Stimulated activated naive CD8-positive, alpha-beta T cell treated with anti-CD3 and anti-CD28 coated beads, Interleukin-15, amount 100 ng/mL, for 72 hours (primary cell): ENCODE data around the gene RAP1GAP2.
"Not testable (repeated sequence)": the region's sequence is repeated elsewhere in the genome, so short reads cannot be mapped to it uniquely, and the experiment has no call there.

Experiments
- ATAC-seq: fragments of 150-1000 bp; cut with Tn5 transposase; 2 replicates; pipeline ENCODE4 v1.10.0; 2021; ENCODE audit warnings: mild to moderate bottlenecking, moderate library complexity
- DNase-seq, 2 donors: peaks; one replicate each; pipeline ENCODE4 v3.0.0; 2021 to 2022
- H3K27ac Mint-ChIP-seq, 2 donors: one replicate each; pipeline ENCODE4 v1.8.0; 2022; ENCODE audit warnings: mild to moderate bottlenecking in 2 of 2, mixed read lengths in 2 of 2, moderate library complexity in 2 of 2
- H3K27me3 Mint-ChIP-seq: one replicate; pipeline ENCODE4 v1.8.0; 2022; ENCODE audit warnings: mixed read lengths
- H3K4me1 Mint-ChIP-seq: one replicate; pipeline ENCODE4 v1.8.0; 2022; ENCODE audit warnings: mild to moderate bottlenecking, mixed read lengths
- H3K4me3 Mint-ChIP-seq, 2 donors: one replicate each; pipeline ENCODE4 v1.8.0; 2022; ENCODE audit warnings: mild to moderate bottlenecking in 2 of 2, mixed read lengths in 2 of 2, moderate library complexity in 1 of 2
- H3K9me3 Mint-ChIP-seq, 2 donors: one replicate each; pipeline ENCODE4 v1.8.0; 2022; ENCODE audit warnings: mixed read lengths in 2 of 2

RAP1GAP2 gene

DNA sequence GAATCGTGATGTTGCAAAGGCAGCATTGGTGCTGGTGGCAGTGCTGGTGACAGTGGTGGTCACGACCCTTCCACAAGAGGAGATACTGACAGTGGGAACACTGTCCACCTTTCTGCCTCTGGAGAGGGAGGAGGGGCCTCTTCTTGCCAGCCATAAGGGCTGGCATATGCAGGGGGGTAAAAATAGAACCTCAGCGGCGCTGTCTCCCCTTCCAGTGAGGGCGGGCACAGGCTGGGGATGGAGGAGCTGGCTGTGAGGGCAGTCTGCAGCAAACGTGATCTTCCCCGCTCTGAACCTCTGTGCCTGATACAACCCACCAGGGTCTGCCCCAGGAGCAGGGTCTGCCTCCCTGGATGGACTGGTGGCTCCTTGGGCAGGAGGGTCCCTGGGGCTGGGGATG is 3.4 kb downstream of the RAP1GAP2 start:
- Mint-ChIP-seq H3K4me3 (no peak overlapping the region), H3K27me3 (peaks cover 56% of the 10 kb centered on the region), H3K27ac (no peak overlapping the region), H3K4me1 (peaks cover 50% of the 10 kb centered on the region), H3K9me3 (no peaks in the 10 kb centered on the region)
- ATAC-seq (no peak), DNase-seq (no peak)

DNA sequence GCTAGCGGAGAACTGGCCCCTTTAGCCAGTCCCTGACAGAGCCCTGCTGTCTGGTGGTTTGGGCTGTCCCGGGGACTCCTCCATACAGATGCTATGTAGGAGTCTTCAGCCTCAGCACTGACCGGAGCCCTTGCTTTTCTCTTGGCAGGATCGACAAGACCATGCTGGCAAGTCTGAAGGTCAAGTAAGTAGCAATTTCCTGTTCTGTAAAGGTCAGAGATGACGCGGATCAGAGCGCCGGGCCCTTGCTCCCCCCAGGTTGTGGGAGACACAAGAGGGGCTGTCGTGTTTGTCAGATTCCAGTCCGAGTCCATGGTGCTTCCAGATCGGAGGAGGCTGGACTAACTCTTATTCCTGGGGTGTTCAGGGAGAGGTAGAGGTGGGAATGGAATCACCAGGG is 4.1 kb downstream of the RAP1GAP2 start:
- no peak for DNase-seq
- peaks cover 43% of the 10 kb centered on the region for H3K4me1 Mint-ChIP-seq
- peaks cover 50% of the 10 kb centered on the region for H3K27me3 Mint-ChIP-seq
- no peak overlapping the region for H3K4me3 Mint-ChIP-seq
- no peak overlapping the region for H3K27ac Mint-ChIP-seq
- no peak for ATAC-seq
- H3K9me3 Mint-ChIP-seq = no peaks in the 10 kb centered on the region

DNA sequence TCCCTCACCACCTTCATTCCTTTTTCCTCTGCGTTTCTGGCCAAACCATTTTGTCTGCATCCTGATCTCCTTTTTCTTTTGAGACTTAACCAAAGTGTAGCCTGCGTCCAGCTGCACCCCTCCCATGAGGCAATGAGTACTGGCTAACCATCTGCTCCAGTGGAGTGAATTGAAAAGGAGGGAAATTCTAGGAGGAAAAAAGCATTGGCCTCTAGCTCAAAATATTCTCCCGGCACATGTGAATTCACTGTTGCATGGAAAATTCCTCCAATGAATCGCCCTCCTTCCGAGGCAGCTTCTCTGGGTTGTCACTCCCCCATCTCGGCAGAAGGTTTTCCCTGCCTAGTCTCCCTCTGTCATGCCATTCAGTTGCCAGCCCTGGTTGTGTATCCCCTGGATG is 5.6 kb downstream of the RAP1GAP2 start:
- H3K4me3 Mint-ChIP-seq = no peak overlapping the region
- ATAC-seq = no peak
- peaks cover 28% of the 10 kb centered on the region for H3K4me1 Mint-ChIP-seq
- no peak overlapping the region for H3K27ac Mint-ChIP-seq
- no peak for DNase-seq
- H3K9me3 Mint-ChIP-seq = no peaks in the 10 kb centered on the region
- peaks cover 41% of the 10 kb centered on the region for H3K27me3 Mint-ChIP-seq

DNA sequence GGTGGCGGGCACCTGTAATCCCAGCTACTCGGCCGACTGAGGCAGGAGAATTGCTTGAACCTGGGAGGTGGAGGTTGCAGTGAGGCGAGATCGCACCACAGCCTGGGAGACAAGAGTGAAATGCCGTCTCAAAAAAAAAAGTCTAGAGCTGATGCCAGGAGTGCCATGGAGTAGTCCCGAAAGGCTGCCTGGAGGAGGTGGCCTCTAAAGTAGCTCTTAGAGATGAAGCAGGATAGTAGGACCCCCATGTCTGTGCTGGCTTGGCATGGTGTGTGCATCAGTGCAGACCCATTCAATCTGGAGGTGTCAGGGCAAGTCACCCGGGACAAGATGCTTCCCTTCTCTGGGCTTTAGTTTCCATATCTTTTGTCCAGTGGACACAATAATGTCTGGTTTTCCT is 6.3 kb downstream of the RAP1GAP2 start:
- Mint-ChIP-seq H3K27ac (no peak overlapping the region), H3K4me3 (no peak overlapping the region), H3K27me3 (peaks cover 41% of the 10 kb centered on the region), H3K9me3 (no peaks in the 10 kb centered on the region), H3K4me1 (peaks cover 21% of the 10 kb centered on the region)
- DNase-seq (no peak), ATAC-seq (no peak)

DNA sequence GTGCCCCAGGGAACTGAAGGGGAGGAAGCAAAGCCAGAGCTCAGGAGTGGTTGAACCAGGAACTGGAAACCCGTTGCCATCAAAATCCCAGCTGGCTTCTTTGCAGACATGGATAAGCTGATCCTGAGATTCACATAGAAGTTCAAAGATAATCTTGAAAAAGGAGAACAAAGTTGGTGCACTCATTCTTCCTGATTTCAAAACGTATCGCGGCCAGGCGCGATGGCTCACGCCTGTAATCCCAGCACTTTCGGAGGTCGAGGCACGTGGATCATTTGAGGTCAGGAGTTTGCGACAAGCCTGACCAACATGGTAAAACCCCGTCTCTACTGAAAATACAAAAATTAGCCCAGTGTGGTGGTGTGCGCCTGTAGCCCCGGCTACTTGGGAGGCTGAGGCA is 7.1 kb downstream of the RAP1GAP2 start:
- Mint-ChIP-seq H3K4me3 (no peak overlapping the region), H3K4me1 (peaks cover 13% of the 10 kb centered on the region), H3K27me3 (peaks cover 40% of the 10 kb centered on the region), H3K27ac (no peak overlapping the region), H3K9me3 (no peaks in the 10 kb centered on the region)
- DNase-seq (no peak), ATAC-seq (no peak)

DNA sequence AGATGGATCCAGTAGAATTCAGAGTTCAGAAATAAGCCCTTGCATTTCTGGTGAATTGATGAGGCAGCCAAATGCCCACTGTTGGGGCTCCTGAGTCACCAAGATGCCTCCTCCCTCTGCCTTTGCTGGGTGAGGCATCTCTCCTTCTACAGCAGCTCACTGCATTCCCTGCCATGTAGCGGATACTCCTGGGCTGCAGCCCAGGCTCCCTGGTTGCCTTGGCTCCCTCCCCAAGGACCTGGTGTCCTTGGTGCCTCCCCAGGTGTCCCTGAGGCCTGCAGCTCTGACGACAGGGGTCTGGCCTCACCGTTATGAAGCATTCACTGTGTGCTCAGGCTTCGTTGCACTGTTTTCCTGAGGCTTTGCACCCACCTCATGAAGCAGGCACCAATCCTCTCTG is 7.7 kb downstream of the RAP1GAP2 start:
- no peak for DNase-seq
- H3K4me1 Mint-ChIP-seq = peaks cover 9% of the 10 kb centered on the region
- no peak overlapping the region for H3K27ac Mint-ChIP-seq
- H3K27me3 Mint-ChIP-seq = peaks cover 40% of the 10 kb centered on the region
- no peaks in the 10 kb centered on the region for H3K9me3 Mint-ChIP-seq
- H3K4me3 Mint-ChIP-seq = no peak overlapping the region
- ATAC-seq = no peak

DNA sequence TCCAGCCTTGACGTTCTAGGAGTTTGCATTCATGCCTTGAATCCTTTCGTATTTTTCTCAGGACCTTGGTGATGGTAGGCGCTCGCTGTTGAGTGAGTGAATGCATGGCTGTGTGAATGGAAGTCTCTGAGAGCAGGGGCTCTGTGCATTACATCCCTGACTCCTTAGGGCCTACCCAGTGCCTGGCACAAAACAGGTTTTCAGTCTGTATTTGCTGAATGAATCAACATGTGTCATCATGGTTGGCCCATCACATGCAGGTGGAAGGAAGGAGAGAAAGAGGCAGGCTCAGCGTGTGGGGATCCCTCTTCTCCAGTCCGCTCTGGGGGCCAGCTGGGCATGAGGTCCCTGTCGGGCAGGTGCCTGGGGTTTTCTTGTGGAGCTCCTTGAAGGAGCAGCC is 8.7 kb downstream of the RAP1GAP2 start:
- no peak overlapping the region for H3K27ac Mint-ChIP-seq
- DNase-seq = no peak
- H3K4me3 Mint-ChIP-seq = no peak overlapping the region

DNA sequence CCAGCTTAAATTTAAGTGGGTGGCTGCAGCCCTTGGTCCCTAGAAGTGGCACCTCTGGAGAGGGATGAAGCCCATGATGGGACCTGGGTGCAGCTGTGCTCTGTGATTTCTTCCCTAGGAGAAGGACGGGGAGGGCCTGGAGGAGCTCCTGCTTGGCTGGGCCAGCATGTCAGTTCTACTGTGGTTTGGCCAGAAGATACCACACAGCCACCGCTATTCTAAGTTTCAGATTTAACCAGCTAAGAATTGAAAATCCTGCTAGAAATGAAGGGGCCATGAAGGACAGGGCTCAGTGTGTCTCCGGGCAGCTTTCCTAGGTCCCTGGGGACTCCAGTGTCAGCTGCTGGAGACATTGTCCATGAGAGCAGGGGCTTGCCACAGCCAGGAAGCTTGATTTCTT is 9.7 kb downstream of the RAP1GAP2 start:
- Mint-ChIP-seq H3K27me3 (peaks cover 32% of the 10 kb centered on the region), H3K27ac (no peak overlapping the region), H3K4me1 (no peaks in the 10 kb centered on the region), H3K9me3 (no peaks in the 10 kb centered on the region), H3K4me3 (no peak overlapping the region)
- no peak for ATAC-seq
- DNase-seq = no peak

More for the DNA sequence above, 8.7 kb downstream of the RAP1GAP2 start:
- Mint-ChIP-seq H3K9me3 (no peaks in the 10 kb centered on the region), H3K4me1 (peaks cover 5% of the 10 kb centered on the region), H3K27me3 (peaks cover 36% of the 10 kb centered on the region)
- no peak for ATAC-seq

DNA sequence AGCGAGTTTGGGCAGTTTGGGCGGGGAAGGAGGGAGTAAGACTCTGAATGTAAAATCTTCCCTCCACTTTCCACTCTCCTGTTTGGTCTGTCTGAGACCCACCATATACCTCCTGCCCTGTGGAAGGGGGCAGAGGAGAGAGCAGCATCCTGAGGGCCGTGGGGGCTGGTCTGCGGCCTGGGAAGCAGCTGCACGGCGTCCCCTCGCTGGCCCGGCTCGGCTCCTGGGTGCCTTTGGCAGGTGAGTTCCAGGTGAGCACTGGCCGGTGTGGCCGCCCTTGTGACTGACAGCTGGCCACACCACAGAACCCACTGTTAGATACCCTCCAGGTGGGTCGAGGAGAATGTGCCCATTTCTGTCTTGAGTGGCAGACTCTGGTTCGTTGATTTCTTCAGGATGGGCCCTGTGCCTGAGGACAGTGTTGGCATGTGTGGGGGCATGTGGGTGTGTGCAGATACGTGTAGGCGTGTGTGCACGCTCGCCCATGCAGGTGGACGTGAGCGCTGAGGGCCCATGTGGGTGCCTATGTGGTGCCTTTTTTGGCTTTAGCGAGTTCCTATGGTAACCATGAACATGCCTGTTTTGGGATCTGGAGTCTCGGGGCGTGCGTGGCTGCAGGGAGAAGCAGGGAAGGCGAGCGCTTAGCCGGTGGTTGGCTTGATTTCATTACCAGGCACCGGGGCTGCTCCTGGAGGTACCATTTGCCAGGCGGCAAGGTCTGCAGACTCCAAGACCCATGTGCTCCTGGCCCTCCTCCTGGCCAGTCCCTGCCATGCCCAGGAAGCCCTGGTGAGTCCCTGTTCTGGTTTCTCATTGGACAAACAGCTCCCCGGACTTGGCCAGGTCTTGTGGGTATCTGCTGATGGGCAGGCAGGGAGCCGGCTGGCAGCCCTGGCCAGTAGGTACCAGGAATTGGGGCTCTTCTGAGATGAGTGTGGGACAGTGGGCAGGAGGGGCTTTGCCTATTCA is 12.4 kb downstream of the RAP1GAP2 start:
- peaks cover 56% of the 10 kb centered on the region for H3K27me3 Mint-ChIP-seq
- ATAC-seq (peak; percentile 15), DNase-seq (no peak)
- H3K27ac Mint-ChIP-seq = no peak overlapping the region
- no peaks in the 10 kb centered on the region for H3K9me3 Mint-ChIP-seq
- H3K4me3 Mint-ChIP-seq = no peak overlapping the region
- peaks cover 8% of the 10 kb centered on the region for H3K4me1 Mint-ChIP-seq

DNA sequence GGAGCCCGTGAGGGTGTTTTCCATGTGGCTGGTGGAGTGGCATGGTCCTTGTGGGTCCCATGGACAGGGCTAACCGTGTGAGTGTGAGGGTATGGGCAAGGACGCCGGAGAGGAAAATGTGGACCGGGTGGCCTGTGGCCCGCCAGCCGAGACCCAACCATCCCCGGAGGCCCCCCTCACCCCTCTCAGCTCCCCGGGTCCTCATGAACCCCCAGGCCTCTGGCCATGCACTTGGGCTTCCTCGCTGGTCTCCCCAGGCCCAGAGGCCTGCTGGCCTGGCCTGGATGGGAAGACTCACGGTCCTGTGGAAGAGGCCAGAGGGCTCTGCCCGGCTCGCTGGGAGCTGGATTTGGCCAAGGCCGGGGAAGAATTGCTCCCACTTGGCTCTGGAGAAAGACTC is 13.1 kb downstream of the RAP1GAP2 start:
- Mint-ChIP-seq H3K4me1 (peaks cover 12% of the 10 kb centered on the region), H3K4me3 (no peak overlapping the region), H3K27me3 (peaks cover 62% of the 10 kb centered on the region), H3K9me3 (no peaks in the 10 kb centered on the region), H3K27ac (no peak overlapping the region)
- DNase-seq (no peak), ATAC-seq (no peak)

DNA sequence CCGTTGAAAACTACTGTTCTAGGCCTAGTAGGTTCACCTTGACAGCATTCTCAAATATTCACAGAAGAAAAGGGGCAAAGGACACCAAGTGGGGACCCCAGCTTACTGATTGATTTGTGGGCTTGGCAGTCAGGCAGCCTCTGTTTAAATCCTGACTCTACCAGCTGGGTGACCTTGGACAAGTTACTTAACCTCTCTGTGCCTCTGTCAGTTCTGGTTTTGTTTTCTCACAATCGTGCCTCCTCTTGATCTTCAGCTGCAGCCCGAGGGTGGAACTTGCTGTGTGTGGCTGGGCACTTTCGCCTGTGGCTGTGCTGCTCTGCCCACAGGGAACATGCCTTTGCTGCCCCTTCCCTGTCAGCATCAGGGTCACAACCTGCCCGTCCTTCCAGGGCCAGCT is 17.8 kb downstream of the RAP1GAP2 start:
- Mint-ChIP-seq H3K27ac (no peak overlapping the region), H3K27me3 (peaks cover 45% of the 10 kb centered on the region), H3K9me3 (no peaks in the 10 kb centered on the region), H3K4me1 (peaks cover 29% of the 10 kb centered on the region), H3K4me3 (peak overlapping the region in 1 of 2 donors; percentile 64)
- peak; percentile 50 for ATAC-seq
- no peak for DNase-seq

DNA sequence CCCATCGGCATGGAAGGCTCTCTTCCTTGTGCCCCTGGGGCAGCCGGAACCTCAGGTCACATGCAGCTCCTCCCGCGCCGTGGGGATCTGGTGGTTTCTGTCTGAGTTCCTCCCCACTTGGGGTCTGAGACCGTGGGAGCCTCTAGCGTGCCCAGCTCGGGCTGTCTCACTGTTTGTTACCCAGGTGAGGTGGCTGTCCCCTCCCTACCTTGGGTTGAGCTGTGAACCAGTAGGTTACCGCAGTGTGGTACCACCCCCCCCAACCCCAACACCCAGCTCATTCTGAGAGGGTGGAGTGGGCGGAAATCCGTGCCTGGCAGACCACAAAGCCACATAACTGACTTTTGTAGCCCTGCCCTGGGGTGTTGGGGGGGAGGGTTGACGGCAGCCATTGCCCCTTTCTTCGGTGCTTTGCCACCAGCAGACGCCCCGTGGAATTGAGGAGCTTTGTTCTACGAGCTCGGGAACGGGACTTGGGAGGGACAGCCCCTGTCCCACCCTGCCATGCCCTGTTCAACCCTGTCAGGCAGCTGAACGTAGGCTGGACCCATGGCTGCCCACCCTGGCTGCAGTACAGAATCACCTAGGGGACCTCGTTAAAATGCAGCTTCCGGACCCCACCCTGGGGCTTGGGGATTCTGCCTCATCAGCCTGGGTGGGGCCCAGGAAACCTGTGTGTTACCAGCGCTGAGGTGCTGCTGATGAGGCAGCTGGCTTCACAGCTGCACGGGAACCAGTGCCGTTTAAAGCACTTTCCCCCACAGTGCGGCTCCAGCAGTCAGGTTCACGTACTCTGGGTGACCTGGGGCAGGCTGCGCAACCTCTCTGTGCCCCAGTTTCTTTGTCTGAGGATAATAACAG is 18.5 kb downstream of the RAP1GAP2 start:
- H3K27me3 Mint-ChIP-seq = peaks cover 52% of the 10 kb centered on the region
- H3K27ac Mint-ChIP-seq = no peak overlapping the region
- peak overlapping the region in 1 of 2 donors; percentile 64 for H3K4me3 Mint-ChIP-seq
- peaks cover 29% of the 10 kb centered on the region for H3K4me1 Mint-ChIP-seq
- DNase-seq = peak; percentile 83 to 91
- ATAC-seq = peak; percentile 93
- H3K9me3 Mint-ChIP-seq = no peaks in the 10 kb centered on the region

DNA sequence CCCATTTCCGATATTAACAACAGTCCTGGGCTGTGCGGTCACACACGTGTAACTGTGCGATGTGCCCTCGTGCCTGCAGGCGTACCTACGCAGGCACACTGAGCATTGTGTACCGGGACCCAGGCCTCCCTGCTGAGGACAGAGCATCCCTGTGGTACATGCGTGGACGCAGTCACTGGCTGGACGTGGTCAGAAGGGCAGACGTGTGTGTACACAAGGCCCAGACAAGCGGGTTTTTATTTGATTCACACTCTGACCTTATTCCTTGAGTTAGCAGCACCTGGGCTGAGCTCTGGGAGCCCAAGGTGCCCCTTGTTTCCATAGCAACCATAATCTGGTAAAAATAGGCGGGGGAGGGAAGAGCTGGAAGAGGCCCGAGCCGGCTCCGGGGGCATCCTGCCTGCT is 19.5 kb downstream of the RAP1GAP2 start:
- no peak overlapping the region for H3K27ac Mint-ChIP-seq
- no peak for DNase-seq
- H3K4me1 Mint-ChIP-seq = peaks cover 29% of the 10 kb centered on the region

DNA sequence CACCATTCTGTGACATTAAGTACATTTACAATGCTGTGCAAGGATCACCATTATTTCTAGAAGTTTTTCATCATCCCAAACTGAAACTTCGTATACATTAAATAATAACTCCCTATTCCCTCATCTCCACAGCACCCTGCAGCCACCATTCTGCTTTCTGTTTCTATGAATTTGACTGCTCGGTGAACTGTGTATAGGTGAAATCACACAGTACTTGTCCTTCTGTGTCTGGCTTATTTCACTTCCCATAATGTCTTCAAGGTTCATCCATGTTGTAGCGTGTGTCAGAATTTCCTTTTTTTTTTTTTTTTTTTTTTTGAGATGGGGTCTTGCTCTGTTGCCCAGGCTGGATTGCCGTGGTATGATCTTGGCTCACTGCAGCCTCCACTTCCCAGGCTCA is 20.4 kb downstream of the RAP1GAP2 start:
- ATAC-seq = no peak
- no peak overlapping the region for H3K27ac Mint-ChIP-seq
- H3K27me3 Mint-ChIP-seq = peaks cover 56% of the 10 kb centered on the region
- no peak for DNase-seq
- no peaks in the 10 kb centered on the region for H3K9me3 Mint-ChIP-seq
- peaks cover 29% of the 10 kb centered on the region for H3K4me1 Mint-ChIP-seq
- H3K4me3 Mint-ChIP-seq = no peak overlapping the region

More for the DNA sequence above, 19.5 kb downstream of the RAP1GAP2 start:
- Mint-ChIP-seq H3K9me3 (no peaks in the 10 kb centered on the region), H3K4me3 (no peak overlapping the region), H3K27me3 (peaks cover 57% of the 10 kb centered on the region)
- no peak for ATAC-seq

DNA sequence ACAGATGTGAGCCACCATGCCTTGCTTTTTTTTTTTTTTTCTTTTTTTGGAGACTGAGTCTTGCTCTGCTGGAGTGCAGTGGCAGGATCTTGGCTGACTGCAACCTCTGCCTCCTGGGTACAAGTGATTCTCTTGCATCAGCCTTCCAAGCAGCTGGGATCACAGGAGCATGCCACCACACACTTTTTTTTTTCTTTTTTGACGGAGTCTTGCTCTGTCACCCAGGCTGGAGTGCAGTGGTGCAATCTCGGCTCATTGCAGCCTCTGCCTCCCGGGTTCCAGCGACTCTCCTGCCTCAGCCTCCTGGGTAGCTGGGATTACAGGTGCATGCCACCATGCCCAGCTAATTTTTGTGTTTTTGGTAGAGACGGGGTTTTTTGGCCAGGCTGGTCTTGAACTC is 23.1 kb downstream of the RAP1GAP2 start:
- Mint-ChIP-seq H3K27me3 (peaks cover 48% of the 10 kb centered on the region), H3K4me1 (peaks cover 17% of the 10 kb centered on the region)

More for the DNA sequence above, 23.1 kb downstream of the RAP1GAP2 start:
- not testable (repeated sequence) for ATAC-seq, DNase-seq, H3K9me3 Mint-ChIP-seq, H3K27ac Mint-ChIP-seq, H3K4me3 Mint-ChIP-seq
